NCI-H446 (cell line): Measurements from ENCODE around the gene FIP1L1.

Experiments used
- DNase-seq, 2 experiments: peaks; one replicate each; lab custom pipeline; 2025; lab: John Stamatoyannopoulos, UW

The FIP1L1 gene

GRCh38 chr4:53501561-53501960 is 124.1 kb downstream of the FIP1L1 start:
- DNase-seq, result no peak

- DNase-seq, result no peak
These were observed 124.7 kb downstream of the FIP1L1 start for GRCh38 chr4:53502094-53502493.

DNA sequence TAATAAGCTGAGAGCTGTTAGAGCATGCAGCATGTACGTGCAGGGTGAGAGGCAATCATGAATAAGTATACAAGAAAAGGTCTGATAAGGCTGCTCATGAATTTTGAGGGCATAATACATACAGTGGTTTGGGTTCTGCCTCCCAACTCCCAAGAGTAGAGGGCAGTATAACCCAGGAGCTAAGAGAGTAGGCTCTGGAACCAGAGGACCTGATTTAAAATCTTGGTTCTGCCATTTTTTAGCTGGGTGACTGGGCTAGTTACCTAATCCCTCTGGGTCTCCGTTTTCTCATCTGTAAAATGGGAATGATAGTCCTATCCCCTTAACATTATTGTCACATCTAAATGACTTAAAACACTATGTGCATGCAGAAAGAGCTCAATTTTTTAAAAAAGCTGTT is 128.5 kb downstream of the FIP1L1 start:
- DNase-seq, result no peak

DNA sequence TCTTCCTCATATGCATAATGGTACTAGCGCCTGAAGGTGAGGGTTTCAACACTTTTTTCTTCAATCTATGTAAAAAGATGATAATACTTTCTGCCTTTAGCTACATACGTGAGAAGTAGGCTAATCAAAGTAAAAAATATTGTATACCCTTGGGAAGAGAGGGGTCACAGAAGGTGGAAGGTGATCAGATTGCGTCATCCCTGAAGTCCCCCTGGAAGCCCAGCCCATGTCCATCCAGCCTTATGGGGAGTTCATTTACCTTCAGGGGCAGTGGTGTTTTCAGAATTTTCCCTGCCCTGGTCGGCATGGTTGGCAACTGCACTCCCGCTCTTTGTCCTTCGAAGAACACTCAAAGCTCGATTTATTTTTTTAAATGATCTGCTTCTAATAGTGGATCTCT is 129.6 kb downstream of the FIP1L1 start:
- DNase-seq, result no peak

GRCh38 chr4:53507671-53508286 is 130.3 kb downstream of the FIP1L1 start:
- DNase-seq, result no peak

GRCh38 chr4:53508446-53508845 is 131.0 kb downstream of the FIP1L1 start:
- no peak for DNase-seq

DNA sequence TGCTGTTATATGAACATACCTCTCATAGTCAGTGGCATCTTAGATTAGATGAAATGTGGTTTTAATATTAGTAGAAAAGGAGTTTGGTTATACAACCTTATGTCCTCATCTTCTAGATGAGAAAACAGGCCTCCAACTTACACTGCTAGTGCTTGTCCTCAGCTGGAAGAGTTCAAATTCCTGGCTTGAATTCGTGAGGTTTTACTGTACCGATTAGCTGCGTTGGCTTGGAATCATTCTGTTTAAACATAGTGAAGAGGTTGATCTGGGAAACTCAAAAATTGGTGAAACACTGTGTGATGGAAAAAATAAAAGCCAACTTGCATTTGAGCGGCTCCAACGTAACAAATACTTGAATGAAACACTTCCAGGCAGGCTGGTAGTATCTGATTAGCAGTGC is 132.9 kb downstream of the FIP1L1 start:
- DNase-seq, result no peak
